ENCODE data around the gene ACSBG1.
"Not testable (repeated sequence)": the region's sequence is repeated elsewhere in the genome, so short reads cannot be mapped to it uniquely, and the experiment has no call there.

ACSBG1 gene

GRCh38 chr15:78257681-78258080 lies 23.3 kb upstream of the ACSBG1 start:
- no peak overlapping the region for H3K27ac ChIP-seq
- POLR2A ChIA-PET (ENCODE audit: low non-redundant PET): no interaction called here
- CTCF ChIA-PET: interaction anchor here (0.6 to 0.8 kb wide), 5 partner anchors 16 to 1636 kb away, joined by 3 to 5 read pairs (median 4); partner anchors contain the start of gene CIB2
- no peak for TF ChIP-seq CTCF (conservative IDR thresholded peaks at IDR 0.05; ENCODE audit: low read depth)
- DNase-seq (ENCODE audit: low spot score): no peak

GRCh38 chr15:78256044-78256437 lies 21.7 kb upstream of the ACSBG1 start:
- TF ChIP-seq CTCF (conservative IDR thresholded peaks at IDR 0.05; ENCODE audit: low read depth): no peak
- ChIA-PET CTCF (interaction anchor here (0.6 kb wide), 1 partner anchor 11 kb away, joined by 3 read pairs; no protein-coding TSS in a partner anchor), POLR2A (ENCODE audit: low non-redundant PET) (no interaction called here)
- no peak overlapping the region for H3K27ac ChIP-seq
- DNase-seq (ENCODE audit: low spot score): no peak

- ChIA-PET POLR2A (ENCODE audit: low non-redundant PET) (no interaction called here), CTCF (interaction anchor here (0.6 kb wide), 1 partner anchor 11 kb away, joined by 3 read pairs; no protein-coding TSS in a partner anchor)
- TF ChIP-seq CTCF (conservative IDR thresholded peaks at IDR 0.05; ENCODE audit: low read depth): no peak
- DNase-seq (ENCODE audit: low spot score): no peak
- no peak overlapping the region for H3K27ac ChIP-seq
These were observed 21.2 kb upstream of the ACSBG1 start for GRCh38 chr15:78255421-78256043.

GRCh38 chr15:78251136-78251535 lies 16.8 kb upstream of the ACSBG1 start:
- DNase-seq (ENCODE audit: low spot score): no peak
- TF ChIP-seq CTCF (conservative IDR thresholded peaks at IDR 0.05; ENCODE audit: low read depth): no peak
- POLR2A ChIA-PET (ENCODE audit: low non-redundant PET): no interaction called here
- CTCF ChIA-PET: interaction anchor here (1.2 kb wide), 1 partner anchor 15 kb away, joined by 3 read pairs; no protein-coding TSS in a partner anchor
- no peak overlapping the region for H3K27ac ChIP-seq

GRCh38 chr15:78249131-78249530 lies 14.8 kb upstream of the ACSBG1 start:
- CTCF ChIA-PET: interaction anchor here (0.6 kb wide), 1 partner anchor 320 kb away, joined by 7 read pairs; no protein-coding TSS in a partner anchor
- no peak for TF ChIP-seq CTCF (conservative IDR thresholded peaks at IDR 0.05; ENCODE audit: low read depth)
- POLR2A ChIA-PET (ENCODE audit: low non-redundant PET): no interaction called here

GRCh38 chr15:78247911-78248310 lies 13.5 kb upstream of the ACSBG1 start:
- DNase-seq (ENCODE audit: low spot score): no peak
- CTCF ChIA-PET: no interaction called here
- H3K27ac ChIP-seq: no peak overlapping the region
- POLR2A ChIA-PET (ENCODE audit: low non-redundant PET): no interaction called here
- TF ChIP-seq CTCF (conservative IDR thresholded peaks at IDR 0.05; ENCODE audit: low read depth): no peak

More at GRCh38 chr15:78249131-78249530, 14.8 kb upstream of the ACSBG1 start:
- DNase-seq (ENCODE audit: low spot score): no peak
- no peak overlapping the region for H3K27ac ChIP-seq

GRCh38 chr15:78245976-78246620 lies 11.7 kb upstream of the ACSBG1 start:
- POLR2A ChIA-PET (ENCODE audit: low non-redundant PET); H3K27ac ChIP-seq; DNase-seq (ENCODE audit: low spot score): not testable (repeated sequence)
- CTCF ChIA-PET: interaction anchor here (0.6 kb wide), 1 partner anchor 133 kb away, joined by 7 read pairs; no protein-coding TSS in a partner anchor

GRCh38 chr15:78245392-78245791 lies 11.0 kb upstream of the ACSBG1 start:
- POLR2A ChIA-PET (ENCODE audit: low non-redundant PET); DNase-seq (ENCODE audit: low spot score); H3K27ac ChIP-seq: not testable (repeated sequence)
- CTCF ChIA-PET: interaction anchor here (2.0 kb wide), 1 partner anchor 68 kb away, joined by 5 read pairs; no protein-coding TSS in a partner anchor

Data from RWPE1 (cell line).